SK-N-SH treated with all-trans-retinoic acid at 6 μM for 48 hours (cell line): Measurements from ENCODE around the gene GPR3.
"Not testable (repeated sequence)": the region's sequence is repeated elsewhere in the genome, so short reads cannot be mapped to it uniquely, and the experiment has no call there.

ENCODE experiments used
- ATAC-seq: fragments of 200-7000 bp; cut with Tn5 transposase; 3 replicates; pipeline ENCODE4 v1.9.1; 2020; ENCODE audit warnings: mild to moderate bottlenecking, moderate library complexity
- ARNTL ChIP-seq: fragments of 450-650 bp; formaldehyde crosslinking; IDR thresholded peaks from 2 replicates; pipeline ENCODE4 v1.5.0; 2020; ENCODE audit warnings: low read depth, mild to moderate bottlenecking, moderate library complexity, borderline replicate concordance
- BACH2 ChIP-seq: fragments of 250-450 bp; sonication (Bioruptor Pico); IDR thresholded peaks from 2 replicates; pipeline ENCODE4 v1.9.0; 2021; ENCODE audit warnings: mild to moderate bottlenecking, borderline replicate concordance
- CSDC2 ChIP-seq: fragments of 250-450 bp; sonication (Bioruptor Pico); IDR thresholded peaks from 2 replicates; pipeline ENCODE4 v1.5.0; 2020; ENCODE audit warnings: mild to moderate bottlenecking, moderate library complexity
- ESRRG ChIP-seq: fragments of 250-450 bp; sonication (Bioruptor Pico); IDR thresholded peaks from 2 replicates; pipeline ENCODE4 v1.6.1; 2021; ENCODE audit warnings: mild to moderate bottlenecking
- GLIS3 ChIP-seq: fragments of 250-450 bp; sonication (Bioruptor Pico); IDR thresholded peaks from 2 replicates; pipeline ENCODE4 v1.5.0; 2020; ENCODE audit warnings: mild to moderate bottlenecking, moderate library complexity
- ISL1 ChIP-seq: fragments of 250-450 bp; sonication (Bioruptor Pico); IDR thresholded peaks from 2 replicates; pipeline ENCODE4 v2.1.2; 2022; ENCODE audit warnings: mild to moderate bottlenecking, moderate library complexity
- OSR1 ChIP-seq: fragments of 250-450 bp; sonication (Bioruptor Pico); IDR thresholded peaks from 2 replicates; pipeline ENCODE4 v1.8.0; 2022; ENCODE audit warnings: moderate library complexity, mild to moderate bottlenecking, inconsistent platforms
- POU6F1 ChIP-seq: fragments of 250-450 bp; sonication (Bioruptor Pico); IDR thresholded peaks from 2 replicates; pipeline ENCODE4 v1.8.0; 2021; ENCODE audit warnings: low read depth, mild to moderate bottlenecking, moderate library complexity, borderline replicate concordance
- PPARA ChIP-seq: fragments of 250-450 bp; sonication (Bioruptor Pico); IDR thresholded peaks from 2 replicates; pipeline ENCODE4 v1.5.0; 2020; ENCODE audit warnings: mild to moderate bottlenecking, borderline replicate concordance
- RARB ChIP-seq: fragments of 250-450 bp; sonication (Bioruptor Pico); IDR thresholded peaks from 2 replicates; pipeline ENCODE4 v1.8.0; 2021; ENCODE audit warnings: mild to moderate bottlenecking, moderate library complexity
- SNAI2 ChIP-seq: fragments of 250-450 bp; sonication (Bioruptor Pico); IDR thresholded peaks from 2 replicates; pipeline ENCODE4 v1.5.0; 2020; ENCODE audit warnings: mild to moderate bottlenecking, moderate library complexity
- TCF4 ChIP-seq: fragments of 250-450 bp; sonication (Bioruptor Pico); IDR thresholded peaks from 2 replicates; pipeline ENCODE4 v1.8.0; 2021; ENCODE audit warnings: mild to moderate bottlenecking, moderate library complexity, borderline replicate concordance
- TOX ChIP-seq: fragments of 250-450 bp; sonication (Bioruptor Pico); IDR thresholded peaks from 2 replicates; pipeline ENCODE4 v1.8.0; 2021; ENCODE audit warnings: mild to moderate bottlenecking, moderate library complexity, borderline replicate concordance
- TSHZ2 ChIP-seq: fragments of 250-450 bp; sonication (Bioruptor Pico); IDR thresholded peaks from 2 replicates; pipeline ENCODE4 v1.5.0; 2020; ENCODE audit warnings: mild to moderate bottlenecking, moderate library complexity
- ZC3H10 ChIP-seq: fragments of 250-450 bp; sonication (Bioruptor Pico); IDR thresholded peaks from 2 replicates; pipeline ENCODE4 v1.5.1; 2021; ENCODE audit warnings: mild to moderate bottlenecking, moderate library complexity
- ZFP3 ChIP-seq: fragments of 250-450 bp; sonication (Bioruptor Pico); IDR thresholded peaks from 2 replicates; pipeline ENCODE4 v1.5.0; 2020; ENCODE audit warnings: mild to moderate bottlenecking, moderate library complexity
- ZFP30 ChIP-seq: fragments of 450-650 bp; formaldehyde crosslinking; IDR thresholded peaks from 2 replicates; pipeline ENCODE4 v1.5.0; 2022; ENCODE audit warnings: mild to moderate bottlenecking, moderate library complexity
- ZNF565 ChIP-seq: fragments of 450-650 bp; formaldehyde crosslinking; conservative IDR thresholded peaks from 2 replicates; pipeline ENCODE4 v1.5.0; 2020; ENCODE audit warnings: low read depth, mild to moderate bottlenecking, moderate library complexity
- ZNF8 ChIP-seq: fragments of 450-650 bp; formaldehyde crosslinking; IDR thresholded peaks from 2 replicates; pipeline ENCODE4 v1.5.0; 2020; ENCODE audit warnings: mild to moderate bottlenecking, moderate library complexity
- TF ChIP-seq, protein P1 (sequence below): fragments of 250-450 bp; sonication (Bioruptor Pico); IDR thresholded peaks from 2 replicates; pipeline ENCODE4 v1.5.1; 2020; ENCODE audit warnings: low read depth, mild to moderate bottlenecking, moderate library complexity
- TF ChIP-seq, protein P2 (sequence below): fragments of 250-450 bp; sonication (Bioruptor Pico); IDR thresholded peaks from 2 replicates; pipeline ENCODE4 v1.5.1; 2021; ENCODE audit warnings: mild to moderate bottlenecking, moderate library complexity

Gene GPR3

DNA sequence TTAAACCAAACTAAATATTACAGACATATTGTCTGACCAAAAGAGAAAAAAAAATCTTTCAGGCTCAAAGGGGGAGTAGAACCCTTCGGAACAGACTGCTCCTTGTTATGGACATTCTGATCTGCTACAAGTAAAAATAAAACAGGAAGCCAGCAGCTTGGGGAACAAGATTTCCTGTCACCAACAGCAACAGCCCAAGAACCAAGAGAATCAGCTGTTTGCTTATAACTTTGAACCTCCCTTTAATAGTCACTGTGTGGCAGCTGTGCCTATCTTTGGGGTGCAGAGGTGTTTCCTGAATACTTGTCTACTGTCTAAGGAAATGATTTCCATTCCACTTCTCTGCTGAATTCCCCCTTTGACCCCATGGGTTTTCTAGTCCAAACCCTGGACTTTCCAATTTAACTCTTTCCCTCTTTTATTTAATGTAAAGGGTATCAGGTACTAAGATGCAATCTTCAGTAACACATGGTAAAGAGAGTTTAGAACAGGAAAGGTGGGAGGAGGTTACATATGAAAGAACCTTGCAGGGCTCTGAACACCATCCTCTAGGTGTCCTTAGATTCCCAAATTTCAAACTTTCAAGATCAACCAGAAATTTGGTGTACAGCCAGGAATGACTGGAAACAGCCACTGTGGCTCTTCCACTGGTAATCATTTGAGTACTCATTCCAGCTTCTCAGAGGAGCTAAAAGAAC is 38.6 kb downstream of the GPR3 start:
- no peak; the same call in 2 of the 3 replicates for ATAC-seq
- TF ChIP-seq ZFP30 (CRISPR knock-in tag) = no peak
- TF ChIP-seq, protein P1, sequence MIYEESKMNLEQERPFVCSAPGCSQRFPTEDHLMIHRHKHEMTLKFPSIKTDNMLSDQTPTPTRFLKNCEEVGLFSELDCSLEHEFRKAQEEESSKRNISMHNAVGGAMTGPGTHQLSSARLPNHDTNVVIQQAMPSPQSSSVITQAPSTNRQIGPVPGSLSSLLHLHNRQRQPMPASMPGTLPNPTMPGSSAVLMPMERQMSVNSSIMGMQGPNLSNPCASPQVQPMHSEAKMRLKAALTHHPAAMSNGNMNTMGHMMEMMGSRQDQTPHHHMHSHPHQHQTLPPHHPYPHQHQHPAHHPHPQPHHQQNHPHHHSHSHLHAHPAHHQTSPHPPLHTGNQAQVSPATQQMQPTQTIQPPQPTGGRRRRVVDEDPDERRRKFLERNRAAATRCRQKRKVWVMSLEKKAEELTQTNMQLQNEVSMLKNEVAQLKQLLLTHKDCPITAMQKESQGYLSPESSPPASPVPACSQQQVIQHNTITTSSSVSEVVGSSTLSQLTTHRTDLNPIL (CRISPR knock-in tag) = no peak

DNA sequence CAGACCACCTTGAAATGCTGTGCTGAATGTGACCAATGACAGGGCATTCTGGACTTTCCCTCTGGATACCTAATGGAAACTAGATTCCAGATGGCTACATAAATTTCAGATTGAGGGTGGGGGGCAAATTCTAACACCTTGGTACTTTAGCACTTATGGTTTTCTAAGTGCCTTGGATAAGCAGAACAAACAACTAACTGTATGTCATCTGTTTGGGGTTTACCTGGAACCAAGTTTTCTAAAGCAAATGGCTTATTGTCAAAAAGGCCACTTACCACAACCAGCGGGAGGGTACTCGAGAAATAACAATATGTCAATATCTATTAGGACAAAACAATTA is 39.1 kb downstream of the GPR3 start:
- TF ChIP-seq TOX (no peak), POU6F1 (CRISPR knock-in tag) (no peak), ESRRG (CRISPR knock-in tag) (no peak), SNAI2 (CRISPR knock-in tag) (no peak), GLIS3 (CRISPR knock-in tag) (no peak), PPARA (no peak), ZNF8 (CRISPR knock-in tag) (no peak), ARNTL (no peak)
- TF ChIP-seq, protein P2, sequence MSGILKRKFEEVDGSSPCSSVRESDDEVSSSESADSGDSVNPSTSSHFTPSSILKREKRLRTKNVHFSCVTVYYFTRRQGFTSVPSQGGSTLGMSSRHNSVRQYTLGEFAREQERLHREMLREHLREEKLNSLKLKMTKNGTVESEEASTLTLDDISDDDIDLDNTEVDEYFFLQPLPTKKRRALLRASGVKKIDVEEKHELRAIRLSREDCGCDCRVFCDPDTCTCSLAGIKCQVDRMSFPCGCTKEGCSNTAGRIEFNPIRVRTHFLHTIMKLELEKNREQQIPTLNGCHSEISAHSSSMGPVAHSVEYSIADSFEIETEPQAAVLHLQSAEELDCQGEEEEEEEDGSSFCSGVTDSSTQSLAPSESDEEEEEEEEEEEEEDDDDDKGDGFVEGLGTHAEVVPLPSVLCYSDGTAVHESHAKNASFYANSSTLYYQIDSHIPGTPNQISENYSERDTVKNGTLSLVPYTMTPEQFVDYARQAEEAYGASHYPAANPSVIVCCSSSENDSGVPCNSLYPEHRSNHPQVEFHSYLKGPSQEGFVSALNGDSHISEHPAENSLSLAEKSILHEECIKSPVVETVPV = no peak
- no peak for ATAC-seq

GRCh38 chr1:27432725-27433124 is 40.3 kb downstream of the GPR3 start:
- ATAC-seq = not testable (repeated sequence)

GRCh38 chr1:27433706-27434105 is 41.3 kb downstream of the GPR3 start:
- TF ChIP-seq, protein P2 = no peak
- no peak for TF ChIP-seq POU6F1 (CRISPR knock-in tag)
- no peak for TF ChIP-seq ZNF8 (CRISPR knock-in tag)
- TF ChIP-seq TOX = no peak
- no peak for TF ChIP-seq ISL1
- TF ChIP-seq SNAI2 (CRISPR knock-in tag) = no peak
- no peak for TF ChIP-seq ZNF565 (CRISPR knock-in tag)
- TF ChIP-seq ZC3H10 (CRISPR knock-in tag) = no peak
- no peak for TF ChIP-seq RARB (CRISPR knock-in tag)
- TF ChIP-seq, protein P1 (CRISPR knock-in tag) = no peak
- TF ChIP-seq GLIS3 (CRISPR knock-in tag) = no peak
- TF ChIP-seq CSDC2 (CRISPR knock-in tag) = no peak
- ATAC-seq = no peak

- no peak for ATAC-seq
- TF ChIP-seq RARB (CRISPR knock-in tag) (no peak), OSR1 (CRISPR knock-in tag) (no peak), TSHZ2 (CRISPR knock-in tag) (no peak), TCF4 (no peak), ZFP3 (CRISPR knock-in tag) (no peak), ZNF565 (CRISPR knock-in tag) (no peak), PPARA (no peak), BACH2 (CRISPR knock-in tag) (no peak)
- TF ChIP-seq, protein P1 (CRISPR knock-in tag) = no peak
Measured at GRCh38 chr1:27435566-27436203, 43.3 kb downstream of the GPR3 start.
